RCC 7860 (cell line): ENCODE data around the gene DNAH11.
"Not testable (repeated sequence)": the region's sequence is repeated elsewhere in the genome, so short reads cannot be mapped to it uniquely, and the experiment has no call there.

ENCODE experiments used
- DNase-seq: peaks from one replicate; pipeline ENCODE4 v3.0.0-alpha.2; 2015; ENCODE audit warnings: low spot score
- FAIRE-seq: peaks from 2 replicates; lab custom pipeline; 2012; peaks lifted over from hg19 to GRCh38; lab: Jason Lieb, UNC

The DNAH11 gene, protein sequence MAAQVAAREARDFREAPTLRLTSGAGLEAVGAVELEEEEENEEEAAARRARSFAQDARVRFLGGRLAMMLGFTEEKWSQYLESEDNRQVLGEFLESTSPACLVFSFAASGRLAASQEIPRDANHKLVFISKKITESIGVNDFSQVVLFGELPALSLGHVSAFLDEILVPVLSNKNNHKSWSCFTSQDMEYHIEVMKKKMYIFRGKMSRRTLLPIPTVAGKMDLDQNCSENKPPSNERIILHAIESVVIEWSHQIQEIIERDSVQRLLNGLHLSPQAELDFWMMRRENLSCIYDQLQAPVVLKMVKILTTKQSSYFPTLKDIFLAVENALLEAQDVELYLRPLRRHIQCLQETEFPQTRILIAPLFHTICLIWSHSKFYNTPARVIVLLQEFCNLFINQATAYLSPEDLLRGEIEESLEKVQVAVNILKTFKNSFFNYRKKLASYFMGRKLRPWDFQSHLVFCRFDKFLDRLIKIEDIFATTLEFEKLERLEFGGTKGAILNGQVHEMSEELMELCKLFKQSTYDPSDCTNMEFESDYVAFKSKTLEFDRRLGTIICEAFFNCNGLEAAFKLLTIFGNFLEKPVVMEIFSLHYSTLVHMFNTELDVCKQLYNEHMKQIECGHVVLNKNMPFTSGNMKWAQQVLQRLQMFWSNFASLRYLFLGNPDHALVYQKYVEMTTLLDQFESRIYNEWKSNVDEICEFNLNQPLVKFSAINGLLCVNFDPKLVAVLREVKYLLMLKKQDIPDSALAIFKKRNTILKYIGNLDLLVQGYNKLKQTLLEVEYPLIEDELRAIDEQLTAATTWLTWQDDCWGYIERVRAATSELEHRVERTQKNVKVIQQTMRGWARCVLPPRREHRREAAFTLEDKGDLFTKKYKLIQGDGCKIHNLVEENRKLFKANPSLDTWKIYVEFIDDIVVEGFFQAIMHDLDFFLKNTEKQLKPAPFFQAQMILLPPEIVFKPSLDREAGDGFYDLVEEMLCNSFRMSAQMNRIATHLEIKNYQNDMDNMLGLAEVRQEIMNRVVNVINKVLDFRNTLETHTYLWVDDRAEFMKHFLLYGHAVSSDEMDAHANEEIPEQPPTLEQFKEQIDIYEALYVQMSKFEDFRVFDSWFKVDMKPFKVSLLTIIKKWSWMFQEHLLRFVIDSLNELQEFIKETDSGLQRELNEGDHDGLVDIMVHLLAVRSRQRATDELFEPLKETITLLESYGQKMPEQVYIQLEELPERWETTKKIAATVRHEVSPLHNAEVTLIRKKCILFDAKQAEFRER (N-terminal part only)

DNA sequence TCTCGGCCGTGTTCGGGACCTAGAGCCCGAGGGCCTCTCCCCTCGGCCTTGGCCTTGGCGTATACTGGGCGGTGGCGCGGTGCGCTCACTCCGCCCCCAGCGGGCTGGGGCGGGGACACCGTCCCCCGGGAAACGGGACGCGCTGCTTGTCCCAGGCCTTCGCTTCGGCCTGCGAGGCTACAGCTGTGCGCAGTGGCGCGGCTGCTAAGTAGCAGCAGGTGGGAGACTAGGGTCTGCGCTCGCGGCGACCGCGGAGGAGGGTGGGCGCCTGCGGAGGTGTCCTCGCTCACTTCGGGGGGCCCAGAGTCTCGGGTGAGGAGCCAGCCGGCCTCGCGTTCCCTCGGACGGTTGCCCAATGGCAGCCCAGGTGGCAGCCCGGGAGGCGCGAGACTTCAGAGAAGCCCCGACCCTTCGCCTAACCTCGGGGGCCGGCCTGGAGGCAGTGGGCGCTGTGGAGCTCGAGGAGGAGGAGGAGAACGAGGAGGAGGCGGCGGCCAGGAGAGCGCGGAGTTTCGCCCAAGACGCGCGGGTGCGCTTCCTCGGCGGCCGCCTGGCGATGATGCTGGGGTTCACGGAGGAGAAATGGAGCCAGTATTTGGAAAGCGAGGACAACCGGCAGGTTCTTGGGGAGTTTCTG is at the start of gene DNAH11:
Gene DNAH11 (plus strand): TSS at position 149 of the 637 bp plus-strand sequence. CDS start 207 bp downstream, at position 356.
- FAIRE-seq = no peak
- no peak for DNase-seq

GRCh38 chr7:21495731-21496130 is 47.1 kb upstream of the DNAH11 start:
- no peak for FAIRE-seq
- DNase-seq = no peak

DNA sequence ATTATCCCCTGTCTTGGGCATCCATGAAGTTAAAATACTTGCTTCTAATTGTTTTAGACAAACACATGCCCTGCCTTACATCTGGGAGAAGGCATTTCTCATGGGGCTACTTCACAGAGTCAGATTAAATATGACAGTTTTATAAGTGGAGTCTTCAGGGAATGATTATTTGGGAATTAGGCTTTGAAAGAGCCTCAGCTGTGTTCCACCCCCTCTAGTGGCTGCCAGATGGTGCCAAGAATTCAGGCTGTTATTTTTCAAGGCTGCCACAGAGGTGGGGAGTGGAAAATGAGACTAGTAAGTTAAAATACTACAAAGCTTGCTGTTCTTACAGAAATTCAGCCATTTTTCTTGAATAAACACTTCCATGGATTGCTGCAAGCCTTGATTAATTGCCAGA is 45.8 kb upstream of the DNAH11 start:
- FAIRE-seq (no peak), DNase-seq (no peak)

GRCh38 chr7:21500117-21500832 is 42.6 kb upstream of the DNAH11 start:
- no peak for FAIRE-seq
- no peak for DNase-seq

GRCh38 chr7:21504021-21504420 is 38.8 kb upstream of the DNAH11 start:
- DNase-seq (no peak), FAIRE-seq (no peak)

DNA sequence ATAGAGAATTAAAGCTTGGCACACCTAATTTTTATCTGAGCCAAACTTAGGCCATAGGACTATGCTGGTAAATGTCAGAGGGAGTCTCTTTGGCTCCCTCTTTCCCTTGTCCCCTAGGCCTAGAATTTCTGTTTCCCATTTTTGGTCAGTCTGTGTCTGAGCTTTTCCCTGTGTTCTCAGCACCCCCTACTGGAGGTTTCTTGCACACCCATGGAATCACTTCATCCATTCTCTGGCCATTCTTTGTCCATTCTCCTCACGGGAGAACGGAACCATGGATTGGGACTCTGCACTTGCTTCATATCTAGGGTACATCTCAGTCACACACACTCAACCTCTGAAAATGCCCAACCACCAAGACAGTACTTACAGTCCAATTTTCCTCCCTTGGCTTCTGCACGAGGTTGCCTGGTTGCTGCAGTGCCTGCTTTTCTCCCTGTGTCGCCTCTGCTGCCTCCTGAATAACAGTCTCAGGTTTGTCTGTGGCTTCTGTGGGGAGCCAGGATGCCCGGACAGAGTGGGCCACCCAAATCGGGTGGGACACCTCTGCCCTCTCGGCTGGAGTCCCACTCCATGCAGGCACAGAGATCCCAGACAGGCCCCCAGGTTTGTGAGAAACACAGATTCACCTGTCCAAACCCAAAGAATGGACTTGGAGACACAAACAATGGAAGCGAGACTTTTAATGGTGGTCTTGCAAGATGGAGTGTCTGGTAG is 35.1 kb upstream of the DNAH11 start:
- FAIRE-seq = no peak
- DNase-seq = no peak

DNA sequence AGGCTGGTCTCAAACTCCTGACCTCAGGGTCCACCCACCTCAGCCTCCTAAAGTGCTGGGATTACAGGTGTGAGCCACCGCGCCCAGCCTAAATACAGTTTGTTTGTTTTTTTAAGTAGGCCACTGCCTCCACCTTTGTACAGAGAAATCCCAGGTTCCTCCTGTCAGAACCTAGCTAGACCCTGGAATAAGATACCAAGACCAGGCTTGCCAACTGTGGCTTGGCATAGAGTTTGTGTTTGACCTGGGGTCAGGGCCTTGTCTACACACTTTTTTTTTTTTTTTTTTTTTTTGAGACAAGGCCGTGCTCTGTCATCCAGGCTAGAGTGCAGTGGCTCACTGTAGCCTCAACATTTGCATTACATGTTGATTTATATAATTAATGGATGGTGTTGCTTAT is 34.3 kb upstream of the DNAH11 start:
- FAIRE-seq (no peak), DNase-seq (no peak)

- no peak for FAIRE-seq
- no peak for DNase-seq
Observed at GRCh38 chr7:21514062-21514461, 28.8 kb upstream of the DNAH11 start.

GRCh38 chr7:21524680-21525079 is 18.2 kb upstream of the DNAH11 start:
- no peak for FAIRE-seq

GRCh38 chr7:21526007-21526406 is 16.8 kb upstream of the DNAH11 start:
- FAIRE-seq (no peak), DNase-seq (no peak)

More at GRCh38 chr7:21524680-21525079, 18.2 kb upstream of the DNAH11 start:
- no peak for DNase-seq

DNA sequence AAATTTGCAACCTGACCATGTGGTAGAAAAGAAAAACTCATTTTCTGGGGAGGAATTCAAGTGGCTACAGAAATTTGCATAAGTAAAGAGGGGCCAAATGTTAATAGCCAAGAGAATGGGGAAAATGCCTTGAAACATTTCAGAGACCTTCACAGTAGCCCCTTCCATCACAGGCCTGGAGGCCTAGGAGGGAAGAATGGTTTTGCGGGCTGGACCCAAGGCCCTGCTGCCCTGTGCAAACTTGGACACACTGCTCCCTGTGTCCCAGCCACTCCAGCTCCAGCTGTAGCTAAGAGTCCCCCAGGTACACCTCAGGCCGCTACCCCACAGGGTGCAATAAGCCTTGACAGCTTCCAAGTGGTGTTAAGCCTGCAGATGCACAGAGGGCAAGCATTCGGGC is 16.4 kb upstream of the DNAH11 start:
- no peak for FAIRE-seq
- DNase-seq = no peak

DNA sequence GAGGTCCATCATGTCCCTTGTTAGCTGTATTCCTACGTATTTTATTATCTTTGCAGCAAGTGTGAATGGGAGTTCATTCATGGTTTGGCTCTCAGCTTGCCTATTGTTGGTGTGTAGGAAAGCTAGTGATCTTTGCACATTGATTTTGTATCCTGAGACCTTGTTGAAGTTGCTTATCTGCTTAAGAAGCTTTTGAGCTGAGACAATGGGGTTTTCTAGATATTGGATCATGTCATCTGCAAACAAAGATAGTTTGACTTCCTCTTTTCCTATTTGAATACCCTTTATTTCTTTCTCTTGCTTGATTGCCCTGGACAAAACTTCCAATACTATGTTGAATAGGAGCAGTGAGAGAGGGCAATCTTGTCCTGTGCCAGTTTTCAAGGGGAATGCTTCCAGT is 10.4 kb upstream of the DNAH11 start:
- FAIRE-seq = not testable (repeated sequence)

GRCh38 chr7:21533646-21534045 is 9.2 kb upstream of the DNAH11 start:
- DNase-seq, FAIRE-seq: not testable (repeated sequence)

More for the DNA sequence above, 10.4 kb upstream of the DNAH11 start:
- not testable (repeated sequence) for DNase-seq

GRCh38 chr7:21536445-21537118 is 6.3 kb upstream of the DNAH11 start:
- not testable (repeated sequence) for FAIRE-seq, DNase-seq

DNA sequence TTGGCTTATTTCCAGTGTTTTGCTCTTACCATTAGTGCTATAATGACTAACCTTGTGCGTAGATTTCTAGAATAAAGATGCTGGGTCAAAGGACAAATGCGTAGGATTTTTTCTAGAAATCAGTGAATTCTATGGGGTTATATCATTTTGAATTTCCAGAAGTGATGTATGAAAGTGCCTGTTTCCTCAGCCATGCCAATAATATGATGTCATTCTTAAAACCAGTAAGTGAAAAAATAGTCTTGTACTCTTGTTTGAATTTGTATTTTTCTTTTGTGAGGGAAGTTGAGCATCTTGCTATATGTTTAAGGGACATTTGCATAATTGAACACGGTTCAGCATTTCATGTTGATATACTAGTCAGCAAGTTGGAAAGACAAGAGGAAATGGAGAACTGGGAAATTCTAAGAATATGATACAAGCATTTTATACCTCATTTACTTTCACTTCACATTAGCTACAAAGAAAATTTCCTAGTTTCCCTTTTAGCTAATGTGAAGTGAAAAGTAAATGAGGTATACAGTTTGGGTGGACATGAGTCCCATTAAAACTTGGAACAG is 3.8 kb upstream of the DNAH11 start:
- FAIRE-seq = no peak

DNA sequence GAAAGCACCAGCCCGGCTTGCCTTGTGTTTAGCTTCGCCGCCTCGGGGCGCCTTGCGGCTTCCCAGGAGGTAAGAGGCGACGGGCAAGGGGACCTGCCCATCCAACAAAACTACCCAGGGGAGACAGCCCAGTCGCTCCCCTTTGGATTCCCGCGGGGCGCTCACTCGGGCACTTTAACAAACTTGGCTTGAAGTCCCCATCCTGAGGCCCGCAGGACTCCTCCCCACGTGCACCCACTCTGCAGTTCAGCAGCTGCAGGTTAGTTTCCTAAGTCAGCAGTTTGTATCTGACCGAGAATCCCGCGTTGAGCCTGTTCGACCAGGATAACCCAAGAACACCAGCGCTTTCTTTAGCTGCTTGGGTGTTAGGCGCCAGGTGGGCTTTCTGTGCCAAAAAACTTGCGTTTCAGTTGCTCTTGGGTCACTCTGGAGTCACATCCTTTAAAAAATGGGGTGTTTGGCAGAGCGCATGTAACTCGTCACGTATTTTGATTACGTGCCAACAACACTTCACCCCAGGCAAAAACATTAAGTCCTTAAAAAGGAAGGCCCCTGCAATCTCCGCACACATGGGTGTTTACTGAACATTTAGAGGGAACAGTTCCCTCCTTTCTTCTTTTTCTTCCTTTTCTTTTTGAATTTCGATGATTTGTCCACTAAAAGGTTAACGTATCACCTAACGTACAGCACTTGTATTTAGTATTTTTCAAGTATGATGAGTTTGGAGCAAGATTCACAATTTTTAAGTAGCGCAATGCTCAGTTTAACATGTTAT is 876 bp downstream of the DNAH11 start:
- FAIRE-seq (no peak), DNase-seq (no peak)

More for the DNA sequence above, 3.8 kb upstream of the DNAH11 start:
- DNase-seq = no peak

- no peak for FAIRE-seq
- no peak for DNase-seq
Observed at GRCh38 chr7:21544303-21544656, 1.4 kb downstream of the DNAH11 start.

- FAIRE-seq = no peak
Observed at GRCh38 chr7:21544715-21545114, 1.9 kb downstream of the DNAH11 start.

More at GRCh38 chr7:21544715-21545114, 1.9 kb downstream of the DNAH11 start:
- DNase-seq = no peak
